B cell (primary cell): ENCODE results near the gene LMLN. TPM values are rescaled to one million over a fixed set of nuclear protein-coding genes. Genes with fewer than 3 reads are reported as not detected.

Experiments used
- ATAC-seq: fragments of 200-7000 bp; cut with Tn5 transposase; one replicate; pipeline ENCODE4 v1.10.0; 2021; ENCODE audit warnings: low read depth, mild to moderate bottlenecking, moderate number of reproducible peaks, moderate library complexity
- CTCF ChIA-PET: fragments of 350-600 bp; sonication (Branson Sonifier 250); formaldehyde crosslinking; loops from one replicate; lab custom pipeline; 2021; ENCODE audit warnings: antibody characterized with exemption, inconsistent platforms; lab: Charles Lee
- POLR2A ChIA-PET: fragments of 350-600 bp; sonication (Branson Sonifier 250); formaldehyde crosslinking; loops from one replicate; lab custom pipeline; 2021; ENCODE audit warnings: antibody characterized with exemption; lab: Charles Lee
- DNase-seq: peaks from one replicate; pipeline ENCODE4 v3.0.0; 2013
- H2AFZ ChIP-seq: 2 replicates; pipeline ENCODE4 v1.6.1; 2012; ENCODE audit warnings: mild to moderate bottlenecking, low read depth, low read length; ENCODE audit not compliant: insufficient read depth, poor library complexity, severe bottlenecking
- H3K27ac ChIP-seq, 2 donors: 1 replicate in 1 of 2; 2 replicates in 1 of 2; pipeline ENCODE4 v1.5.1; 2012 to 2013; ENCODE audit warnings: low read length in 2 of 2, mild to moderate bottlenecking in 2 of 2, moderate library complexity in 1 of 2
- H3K27me3 ChIP-seq, 4 experiments: fragments of 200-600 bp in 1 of 4; sonication (generic) in 1 of 4; replicated peaks in 1 of 4; 1 replicate in 2 of 4; 2 replicates in 2 of 4; pipeline versions ENCODE4 v1.6.1 to v1.7.0; 2013 to 2016; ENCODE audit warnings: low read length in 3 of 4, mild to moderate bottlenecking in 2 of 4, mixed read lengths in 1 of 4, moderate library complexity in 1 of 4; ENCODE audit not compliant: insufficient read depth in 4 of 4, control insufficient read depth in 3 of 4; ENCODE audit errors: control extremely low read depth in 1 of 4
- H3K36me3 ChIP-seq, 2 experiments: replicated peaks in 1 of 2; 1 replicate in 1 of 2; 2 replicates in 1 of 2; pipeline versions ENCODE4 v1.6.1 to v1.7.1; 2013; ENCODE audit warnings: low read length in 1 of 2; ENCODE audit not compliant: insufficient read depth in 2 of 2, control insufficient read depth in 1 of 2; ENCODE audit errors: control extremely low read depth in 1 of 2, extremely low read depth in 1 of 2
- H3K4me1 ChIP-seq, 2 donors: fragments of 200-600 bp in 1 of 2; sonication (generic) in 1 of 2; 1 replicate in 1 of 2; 2 replicates in 1 of 2; pipeline versions ENCODE4 v1.5.1 to v1.6.1; 2013 to 2017; ENCODE audit warnings: low read length in 2 of 2; ENCODE audit not compliant: control insufficient read depth in 2 of 2, insufficient read depth in 2 of 2
- H3K4me2 ChIP-seq: replicated peaks from 2 replicates; pipeline ENCODE3; 2012; ENCODE audit warnings: mild to moderate bottlenecking, low read depth, low read length; ENCODE audit not compliant: poor library complexity, severe bottlenecking
- H3K4me3 ChIP-seq, 5 experiments: fragments of 200-600 bp in 1 of 5; sonication (generic) in 1 of 5; 1 replicate in 3 of 5; 2 replicates in 2 of 5; pipeline versions ENCODE4 v1.5.1 to v1.7.0; 2011 to 2016; ENCODE audit warnings: low read length in 4 of 5, mild to moderate bottlenecking in 4 of 5, low read depth in 2 of 5, control low read depth in 1 of 5, moderate library complexity in 1 of 5; ENCODE audit not compliant: insufficient read depth in 1 of 5; ENCODE audit errors: control extremely low read depth in 1 of 5, extremely low read depth in 1 of 5
- H3K79me2 ChIP-seq: fragments of 200-600 bp; sonication (generic); one replicate; pipeline ENCODE4 v1.6.0; 2016; ENCODE audit warnings: low read length; ENCODE audit not compliant: control insufficient read depth, insufficient read depth
- H3K9ac ChIP-seq: fragments of 200-600 bp; sonication (generic); 2 replicates; pipeline ENCODE4 v1.6.1; 2017; ENCODE audit warnings: mild to moderate bottlenecking, low read length, moderate library complexity
- H3K9me3 ChIP-seq, 3 donors: one replicate each; pipeline versions ENCODE4 v1.6.1 to v1.7.1; 2013; ENCODE audit warnings: low read length in 2 of 3; ENCODE audit not compliant: control insufficient read depth in 2 of 3, insufficient read depth in 1 of 3; ENCODE audit errors: control extremely low read depth in 1 of 3
- H4K20me1 ChIP-seq: 2 replicates; pipeline ENCODE4 v1.6.0; 2012; ENCODE audit warnings: mild to moderate bottlenecking, low read length; ENCODE audit not compliant: insufficient read depth, control insufficient read depth, poor library complexity, severe bottlenecking
- H3K27ac Mint-ChIP-seq: one replicate; pipeline ENCODE4 v1.8.0; 2021; ENCODE audit warnings: mixed read lengths
- H3K27me3 Mint-ChIP-seq: one replicate; pipeline ENCODE4 v1.8.0; 2021; ENCODE audit warnings: mixed read lengths
- H3K4me1 Mint-ChIP-seq: one replicate; pipeline ENCODE4 v1.8.0; 2021; ENCODE audit warnings: mixed read lengths
- H3K4me3 Mint-ChIP-seq: one replicate; pipeline ENCODE4 v1.8.0; 2021; ENCODE audit warnings: mixed read lengths
- H3K9me3 Mint-ChIP-seq: one replicate; pipeline ENCODE4 v1.8.0; 2022; ENCODE audit warnings: mixed read lengths; ENCODE audit not compliant: insufficient read depth
- CTCF ChIP-seq: fragments of 200-600 bp; IDR thresholded peaks from one replicate; pipeline ENCODE4 v1.8.0; 2022; ENCODE audit warnings: antibody characterized with exemption, mild to moderate bottlenecking
- EZH2 ChIP-seq: IDR thresholded peaks from 2 replicates; pipeline ENCODE4 v1.6.1; 2012; ENCODE audit warnings: borderline replicate concordance, low read depth, mild to moderate bottlenecking, moderate library complexity, low read length; ENCODE audit not compliant: insufficient read depth, poor library complexity, severe bottlenecking
- WGBS: methylation state at CpG from one replicate; pipeline ENCODE4 v1.1.5; 2013; ENCODE audit warnings: missing lambda C conversion rate; ENCODE audit not compliant: insufficient coverage; 5-methylcytosine and 5-hydroxymethylcytosine counted together
- intact Hi-C: fragments of 100-400 bp; cut with micrococcal nuclease; formaldehyde crosslinking; loops from one replicate; pipeline ENCODE4 v1.10.0; 2022
- polyA plus RNA-seq: library from polyadenylated mRNA; depleted of rRNA; stranded (reverse); fragments of >200 nt; gene quantifications from 2 replicates; pipeline ENCODE4 v1.2.3, GENCODE V29; 2012
- total RNA-seq, 2 donors: library from RNA; stranded (reverse); fragments of 120-200 nt in 1 of 2; gene quantifications; 1 replicate in 1 of 2; 2 replicates in 1 of 2; pipeline versions ENCODE4 v1.2.3 to v1.2.4, GENCODE V29; 2013 to 2022

The LMLN gene
- total and polyA plus RNA-seq, 2 donors (not counting 1 experiment from before 2014, with no cell fraction given): 1.4 to 6.7 TPM

- ATAC-seq: no peak
- 100% methylated on average over 2 of the region's 5 CpGs for WGBS
Measured at GRCh38 chr3:198017090-198017489, 57.1 kb downstream of the LMLN start.

GRCh38 chr3:198018416-198018815 is 58.4 kb downstream of the LMLN start:
- DNase-seq (no peak), ATAC-seq (no peak)
- Histone ChIP-seq H3K4me1 (no peaks in the 10 kb centered on the region), H4K20me1 (no peaks in the 10 kb centered on the region), H2AFZ (no peak overlapping the region), H3K36me3 (no peaks in the 10 kb centered on the region), H3K79me2 (no peaks in the 10 kb centered on the region), H3K9me3 (no peaks in the 10 kb centered on the region), H3K4me3 (no peak overlapping the region), H3K27ac (no peak overlapping the region), H3K9ac (no peak overlapping the region), H3K27me3 (no peaks in the 10 kb centered on the region), H3K4me2 (no peak overlapping the region)
- H3K27me3 Mint-ChIP-seq: no peaks in the 10 kb centered on the region
- ChIA-PET CTCF (interaction anchor here (0.8 kb wide), 1 partner anchor 8 kb away, joined by 3 read pairs; no protein-coding TSS in a partner anchor), POLR2A (no interaction called here)
- intact Hi-C loops: no loop called here
- WGBS: no CpG with 5 or more reads among the region's 4 CpGs
- H3K4me3 Mint-ChIP-seq: no peak overlapping the region
- H3K4me1 Mint-ChIP-seq: no peaks in the 10 kb centered on the region
- no peak for TF ChIP-seq CTCF
- TF ChIP-seq EZH2: no peak
- H3K9me3 Mint-ChIP-seq: no peaks in the 10 kb centered on the region
- no peak overlapping the region for H3K27ac Mint-ChIP-seq

More at GRCh38 chr3:198017090-198017489, 57.1 kb downstream of the LMLN start:
- H3K4me3 ChIP-seq: no peak overlapping the region
- peaks cover 0 to 2% (median 0%) of the 10 kb centered on the region in 3 donors for H3K9me3 ChIP-seq
- H3K27me3 ChIP-seq: no peaks in the 10 kb centered on the region
- H3K4me1 ChIP-seq: no peaks in the 10 kb centered on the region
- Mint-ChIP-seq H3K27me3 (no peaks in the 10 kb centered on the region), H3K4me3 (no peak overlapping the region), H3K27ac (no peak overlapping the region), H3K9me3 (no peaks in the 10 kb centered on the region), H3K4me1 (no peaks in the 10 kb centered on the region)
- no peak overlapping the region for H3K27ac ChIP-seq
- no peaks in the 10 kb centered on the region for H3K36me3 ChIP-seq
- POLR2A ChIA-PET: no interaction called here
- DNase-seq: no peak
- no peak overlapping the region for H2AFZ ChIP-seq
- no peak overlapping the region for H3K4me2 ChIP-seq
- no peaks in the 10 kb centered on the region for H3K79me2 ChIP-seq
- intact Hi-C loops: no loop called here
- TF ChIP-seq EZH2 (no peak), CTCF (no peak)
- CTCF ChIA-PET: no interaction called here
- H4K20me1 ChIP-seq: no peaks in the 10 kb centered on the region
- no peak overlapping the region for H3K9ac ChIP-seq
